GM12892 (cell line): Measurements from ENCODE around the gene CCDC38.
"Not testable (repeated sequence)": the region's sequence is repeated elsewhere in the genome, so short reads cannot be mapped to it uniquely, and the experiment has no call there.

Experiments used
- DNase-seq: peaks from one replicate; pipeline ENCODE4 v3.0.0; 2011; ENCODE audit not compliant: insufficient read length
- FAIRE-seq: peaks from 2 replicates; lab custom pipeline; 2011; peaks lifted over from hg19 to GRCh38; lab: Jason Lieb, UNC
- POLR2A ChIP-seq: IDR thresholded peaks from 2 replicates; pipeline ENCODE4 v1.6.1; 2011; ENCODE audit warnings: low read depth, low read length, control low read depth
- POLR2AphosphoS5 ChIP-seq: IDR thresholded peaks from 2 replicates; pipeline ENCODE4 v1.6.1; 2011; ENCODE audit warnings: low read depth, low read length, control low read depth
- TAF1 ChIP-seq: IDR thresholded peaks from 2 replicates; pipeline ENCODE4 v1.6.1; 2011; ENCODE audit warnings: low read depth, mild to moderate bottlenecking, control low read depth, low read length, borderline replicate concordance

CCDC38 gene

DNA sequence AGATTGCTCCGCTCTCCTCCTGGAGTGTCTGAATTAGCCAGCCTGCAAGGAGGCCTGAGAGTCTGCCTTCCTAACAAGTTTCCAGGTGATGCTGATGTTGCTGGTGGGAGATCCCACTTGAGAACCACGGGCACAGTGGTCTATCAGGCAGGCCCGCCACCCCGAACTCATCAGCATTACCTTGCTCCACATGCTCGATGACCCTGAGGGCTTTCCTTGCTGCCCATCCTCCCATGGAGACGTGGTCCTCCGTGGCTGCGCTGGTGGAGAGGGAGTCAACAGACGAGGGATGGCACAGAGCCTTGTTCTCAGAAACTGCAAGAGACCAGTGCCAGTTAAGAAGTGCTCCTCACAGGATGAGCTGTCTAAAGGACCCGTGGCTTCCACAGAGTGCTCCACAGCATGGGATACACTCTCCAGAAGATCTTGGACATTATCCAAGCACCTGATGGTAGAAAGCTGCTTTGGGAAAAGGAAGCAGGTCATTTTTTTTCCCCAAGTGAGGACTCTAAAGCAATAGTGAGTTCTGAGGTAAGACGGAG lies 35.4 kb upstream of the CCDC38 start:
- FAIRE-seq: no peak

DNA sequence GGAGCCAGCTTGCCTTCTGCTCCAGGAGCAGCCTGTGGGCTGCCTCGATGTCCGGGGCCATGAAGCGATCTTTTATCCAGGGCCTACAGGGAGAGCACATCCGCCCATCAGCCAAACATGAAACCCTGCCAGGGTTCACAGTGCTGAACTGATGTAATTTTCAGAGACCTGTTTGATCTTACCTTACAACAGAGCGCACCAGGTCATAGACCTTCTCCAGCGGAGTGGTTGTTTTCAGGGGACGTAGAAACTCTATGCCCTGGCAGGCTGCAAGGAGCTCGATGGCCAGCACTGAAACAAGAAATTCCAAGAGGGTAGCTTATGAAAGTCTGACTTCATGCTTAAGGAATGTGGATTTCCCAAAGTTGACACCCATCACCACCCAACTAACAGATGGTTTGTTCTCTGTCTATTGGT lies 34.0 kb upstream of the CCDC38 start:
- DNase-seq (no peak), FAIRE-seq (no peak)
- TF ChIP-seq TAF1 (no peak), POLR2AphosphoS5 (no peak), POLR2A (no peak)

More for the DNA sequence above, 35.4 kb upstream of the CCDC38 start:
- TF ChIP-seq TAF1 (no peak), POLR2AphosphoS5 (no peak), POLR2A (no peak)
- no peak for DNase-seq

DNA sequence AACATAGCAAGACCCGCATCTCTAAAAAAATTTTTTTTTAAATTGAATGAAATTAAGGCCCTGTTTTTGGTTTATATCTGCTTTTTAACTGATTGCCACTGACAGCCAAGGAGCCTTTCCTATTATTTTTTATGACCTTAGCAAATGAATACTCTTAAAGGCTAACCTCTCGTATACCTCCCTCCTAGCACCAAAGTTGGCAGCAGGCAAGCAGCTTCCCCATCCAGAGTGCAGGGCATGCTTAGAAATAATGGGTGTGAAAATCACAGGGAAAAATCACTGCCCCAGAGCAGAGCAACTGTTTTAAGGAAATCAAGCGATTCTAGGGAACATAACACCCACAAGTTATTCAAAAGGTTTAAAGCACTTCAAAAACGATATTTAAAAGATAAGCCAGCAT lies 33.1 kb upstream of the CCDC38 start:
- FAIRE-seq: no peak
- DNase-seq: no peak
- no peak for TF ChIP-seq TAF1
- no peak for TF ChIP-seq POLR2AphosphoS5
- TF ChIP-seq POLR2A: no peak

DNA sequence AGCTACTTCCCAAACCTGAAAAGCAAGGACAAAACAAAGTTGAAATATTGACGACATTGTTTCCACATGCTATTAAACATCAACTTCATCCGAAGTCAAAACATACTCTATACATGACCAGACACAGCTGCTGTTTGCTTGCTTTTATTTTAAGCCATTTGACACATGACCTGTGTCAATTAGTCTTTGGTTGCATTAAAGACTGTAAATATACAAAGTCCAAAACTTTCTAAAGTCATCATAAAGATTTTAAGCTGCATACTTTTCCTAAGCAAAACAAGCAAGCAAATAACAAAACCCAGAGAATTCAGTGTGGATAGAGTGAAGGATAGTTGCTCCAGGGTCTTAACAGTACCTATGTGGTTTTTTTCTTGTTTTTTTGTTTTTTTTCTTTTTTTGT lies 31.9 kb upstream of the CCDC38 start:
- DNase-seq: no peak
- FAIRE-seq: no peak

DNA sequence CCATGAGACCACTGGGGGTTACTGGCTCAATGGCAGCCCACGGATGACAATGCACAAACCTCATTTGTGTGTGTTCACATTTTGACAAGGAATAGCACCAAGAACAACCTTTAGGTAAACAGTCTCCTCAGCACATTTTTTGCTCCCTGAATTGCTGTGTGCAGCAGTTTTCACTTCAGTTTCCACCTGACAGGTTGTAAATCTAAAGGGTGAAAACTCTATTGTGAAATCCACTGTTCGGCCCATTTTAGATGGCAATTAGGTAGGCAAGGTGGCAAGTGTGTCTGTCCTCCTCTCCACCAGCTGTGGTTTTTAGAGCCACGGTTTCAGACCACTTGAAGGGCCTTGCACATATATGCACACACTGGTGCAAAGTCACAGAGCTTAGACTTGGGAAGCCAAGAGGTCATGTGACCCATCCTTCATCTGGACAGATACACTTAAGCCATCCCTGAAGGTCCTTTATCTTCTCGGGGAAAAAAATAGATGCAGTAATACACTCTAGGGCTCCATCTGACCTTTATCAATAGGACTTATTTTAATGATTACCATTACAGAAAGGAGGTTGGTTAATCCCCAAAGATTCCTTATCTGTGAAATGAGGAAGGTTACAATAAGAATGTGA lies 30.5 kb upstream of the CCDC38 start:
- TF ChIP-seq TAF1 (no peak), POLR2AphosphoS5 (no peak), POLR2A (no peak)
- DNase-seq (no peak), FAIRE-seq (no peak)

More for the DNA sequence above, 31.9 kb upstream of the CCDC38 start:
- TF ChIP-seq POLR2AphosphoS5: no peak
- no peak for TF ChIP-seq POLR2A
- TF ChIP-seq TAF1: no peak

DNA sequence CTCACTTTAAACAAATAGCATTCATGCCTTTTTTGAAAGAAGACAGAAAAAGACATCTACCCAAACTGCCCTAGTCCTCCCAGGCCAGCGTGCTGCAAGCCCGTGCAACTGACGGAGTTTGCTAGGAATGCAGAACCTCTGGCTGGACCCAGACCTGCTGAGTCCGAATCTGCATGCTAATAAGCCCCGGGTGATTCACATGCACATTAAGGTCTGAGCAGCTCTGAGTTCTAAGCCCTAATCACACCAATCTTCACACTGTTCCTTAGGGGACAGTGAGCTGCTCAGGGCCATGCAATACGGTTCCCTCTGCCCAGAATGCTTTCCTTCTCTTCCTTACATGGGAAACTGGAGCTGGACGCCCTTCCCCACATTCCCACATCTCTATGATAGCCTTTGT lies 28.5 kb upstream of the CCDC38 start:
- DNase-seq: no peak
- no peak for FAIRE-seq
- TF ChIP-seq TAF1 (no peak), POLR2AphosphoS5 (no peak), POLR2A (no peak)

DNA sequence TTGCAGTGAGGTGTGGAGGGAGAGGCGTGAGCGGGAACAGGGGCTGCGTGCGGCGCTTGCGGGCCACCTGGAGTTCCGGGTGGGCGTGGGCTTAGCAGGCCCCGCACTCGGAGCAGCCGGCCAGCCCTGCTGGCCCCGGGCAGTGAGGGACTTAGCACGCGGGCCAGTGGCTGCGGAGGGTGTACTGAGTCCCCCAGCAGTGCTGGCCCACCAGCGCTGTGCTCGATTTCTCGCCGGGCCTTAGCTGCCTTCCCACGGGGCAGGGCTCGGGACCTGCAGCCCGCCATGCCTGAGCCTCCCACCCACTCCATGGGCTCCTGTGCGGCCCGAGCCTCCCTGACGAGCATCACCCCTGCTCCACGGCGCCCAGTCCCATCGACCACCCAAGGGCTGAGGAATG lies 26.7 kb upstream of the CCDC38 start:
- DNase-seq, FAIRE-seq: not testable (repeated sequence)

DNA sequence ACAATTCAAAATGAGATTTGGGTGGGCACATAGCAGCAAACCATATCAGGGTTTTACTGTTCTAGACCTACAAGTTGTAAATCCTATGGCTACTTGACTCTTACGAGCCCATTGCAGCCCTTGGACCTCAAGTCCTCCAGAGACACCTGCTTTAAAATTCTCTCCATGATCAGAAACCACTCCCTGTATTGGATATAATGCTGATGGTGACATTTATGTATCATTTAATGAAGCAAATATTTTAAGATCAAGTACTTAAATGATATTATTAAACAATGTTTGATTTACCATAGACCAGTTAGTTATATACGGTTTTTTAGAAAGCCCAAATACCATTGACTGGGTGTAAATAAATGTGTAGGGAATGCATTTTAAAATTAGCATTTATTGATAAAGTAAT lies 24.9 kb upstream of the CCDC38 start:
- FAIRE-seq (no peak), DNase-seq (no peak)
- TF ChIP-seq POLR2A (no peak), TAF1 (no peak), POLR2AphosphoS5 (no peak)

DNA sequence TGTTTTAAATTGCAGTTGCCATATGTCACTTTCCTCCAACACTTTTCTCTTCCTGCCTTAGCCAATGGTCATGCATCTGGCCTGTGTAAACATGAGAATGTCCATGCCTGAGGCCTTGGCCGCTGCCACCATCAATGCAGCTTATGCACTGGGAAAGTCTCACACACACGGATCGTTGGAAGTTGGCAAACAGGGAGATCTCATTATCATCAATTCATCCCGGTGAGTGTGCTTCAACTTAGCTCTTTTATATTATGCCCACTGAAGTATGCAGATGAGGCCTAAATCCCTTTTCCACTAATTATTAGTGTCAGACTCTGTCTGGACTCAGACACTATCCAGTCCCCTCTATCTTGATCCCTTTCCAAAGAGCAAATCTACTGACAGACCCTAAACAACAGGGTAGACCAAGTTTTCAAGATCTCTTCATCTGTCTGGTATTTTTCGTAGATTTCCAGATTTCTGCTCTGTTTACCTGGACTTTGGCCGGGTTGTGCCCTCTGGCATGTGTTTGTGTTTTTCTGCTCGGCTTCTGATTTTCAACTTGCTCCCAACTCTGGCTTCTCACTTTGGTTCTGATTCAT lies 24.0 kb upstream of the CCDC38 start:
- FAIRE-seq (no peak), DNase-seq (no peak)
- TF ChIP-seq TAF1 (no peak), POLR2AphosphoS5 (no peak), POLR2A (no peak)

DNA sequence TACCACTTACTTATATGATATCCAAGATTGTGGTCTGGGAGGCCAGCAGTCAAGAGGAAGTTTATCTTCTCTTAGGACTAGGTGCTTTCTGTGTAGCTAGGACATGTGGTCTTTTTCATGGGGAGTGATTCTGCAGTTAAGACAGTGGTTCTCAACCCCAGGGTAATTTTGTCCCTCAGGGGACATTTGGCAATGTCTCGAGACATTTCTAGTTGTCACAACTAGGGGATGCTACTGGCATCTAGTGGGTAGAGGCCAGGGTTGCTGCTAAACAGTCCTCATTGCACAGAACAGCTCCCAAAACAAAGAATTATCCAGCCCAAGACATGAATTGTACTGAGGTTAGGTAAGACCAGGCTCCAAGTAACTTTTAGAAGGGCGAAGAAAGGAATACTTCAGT lies 20.7 kb upstream of the CCDC38 start:
- FAIRE-seq (no peak), DNase-seq (no peak)
- TF ChIP-seq POLR2A (no peak), TAF1 (no peak), POLR2AphosphoS5 (no peak)

DNA sequence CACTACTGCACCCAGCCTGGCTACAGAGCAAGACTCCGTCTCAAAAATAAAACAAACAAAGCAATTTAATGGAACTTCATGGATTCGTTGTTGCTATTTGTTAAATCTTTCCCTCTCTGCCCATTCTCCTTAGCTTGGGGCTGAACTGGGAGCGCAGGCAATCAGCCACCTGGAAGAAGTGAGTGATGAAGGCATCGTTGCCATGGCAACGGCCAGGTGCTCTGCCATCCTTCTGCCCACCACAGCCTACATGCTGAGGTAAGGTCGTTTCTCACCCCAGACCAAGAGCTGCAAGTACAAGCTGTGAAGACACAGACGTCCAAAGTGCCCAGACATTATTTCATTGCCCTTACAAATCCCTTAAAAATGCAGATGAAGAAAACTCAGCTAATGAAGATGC lies 19.8 kb upstream of the CCDC38 start:
- no peak for TF ChIP-seq POLR2AphosphoS5
- TF ChIP-seq TAF1: no peak
- DNase-seq: no peak
- FAIRE-seq: no peak

DNA sequence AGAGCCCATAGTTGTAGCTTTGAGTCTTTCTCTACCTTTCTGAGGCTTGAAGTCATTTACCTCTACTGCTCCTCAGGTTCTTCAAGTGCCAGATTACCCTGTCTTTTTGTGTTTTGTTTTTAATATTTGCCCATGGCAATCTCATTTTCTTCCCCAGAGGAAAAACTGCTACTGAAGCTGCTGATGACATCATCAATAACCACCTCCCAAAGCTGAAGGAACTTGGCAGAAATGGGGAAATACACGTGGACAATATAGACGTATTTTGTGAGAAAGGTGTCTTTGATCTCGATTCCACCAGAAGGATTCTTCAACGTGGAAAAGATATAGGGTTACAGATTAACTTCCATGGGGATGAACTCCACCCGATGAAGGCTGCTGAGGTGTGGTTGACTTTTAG lies 17.8 kb upstream of the CCDC38 start:
- FAIRE-seq: no peak
- no peak for DNase-seq
- TF ChIP-seq POLR2AphosphoS5 (no peak), POLR2A (no peak), TAF1 (no peak)

DNA sequence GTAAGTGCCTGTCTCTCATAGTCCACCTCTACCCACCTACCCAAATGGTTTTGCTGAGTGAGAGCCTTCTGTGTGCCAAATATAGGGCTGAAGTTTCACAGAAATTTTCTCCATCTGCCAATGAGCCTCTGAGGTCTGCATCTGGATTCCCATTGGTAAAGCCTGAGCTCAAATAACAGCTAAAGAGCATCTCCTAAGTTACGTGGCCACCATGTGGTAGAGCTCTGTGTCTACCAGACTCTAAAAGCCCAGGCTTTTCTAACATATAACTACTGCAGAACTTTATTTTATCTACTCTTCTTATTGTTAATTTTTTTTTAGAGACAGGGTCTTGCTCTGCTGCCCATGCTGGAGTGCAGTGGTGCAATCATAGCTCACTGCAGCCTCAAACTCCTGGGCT lies 16.7 kb upstream of the CCDC38 start:
- TF ChIP-seq TAF1 (no peak), POLR2A (no peak), POLR2AphosphoS5 (no peak)
- no peak for FAIRE-seq

More for the DNA sequence above, 16.7 kb upstream of the CCDC38 start:
- no peak for DNase-seq
